Natural killer cell (primary cell): ENCODE results near the gene TBC1D21. TPM values are rescaled to one million over a fixed set of nuclear protein-coding genes. Genes with fewer than 3 reads are reported as not detected.

Experiments used
- ATAC-seq, 3 donors: fragments of 150-1000 bp in 2 of 3; fragments of 200-7000 bp in 1 of 3; cut with Tn5 transposase; 1 replicate in 1 of 3; 2 replicates in 2 of 3; pipeline ENCODE4 v1.10.0; 2021; ENCODE audit warnings: mild to moderate bottlenecking in 2 of 3, moderate library complexity in 2 of 3
- DNase-seq, 2 donors: peaks; one replicate each; pipeline versions ENCODE4 v3.0.0 to v3.0.0-alpha.2; 2013 to 2021; ENCODE audit warnings: mixed read lengths in 1 of 2
- H3K27ac ChIP-seq: one replicate; pipeline ENCODE4 v1.5.1; 2013; ENCODE audit warnings: mild to moderate bottlenecking, low read length
- H3K27me3 ChIP-seq: one replicate; pipeline ENCODE4 v1.6.1; 2013; ENCODE audit warnings: low read length; ENCODE audit not compliant: control insufficient read depth, insufficient read depth
- H3K36me3 ChIP-seq: one replicate; pipeline ENCODE4 v1.6.1; 2013; ENCODE audit warnings: low read length; ENCODE audit not compliant: control insufficient read depth, insufficient read depth
- H3K4me1 ChIP-seq: one replicate; pipeline ENCODE4 v1.6.1; 2013; ENCODE audit warnings: low read length; ENCODE audit not compliant: control insufficient read depth, insufficient read depth
- H3K4me3 ChIP-seq: one replicate; pipeline ENCODE4 v1.5.1; 2013; ENCODE audit warnings: low read length
- H3K9me3 ChIP-seq: one replicate; pipeline ENCODE4 v1.6.1; 2013; ENCODE audit warnings: low read length; ENCODE audit not compliant: control insufficient read depth, insufficient read depth
- H3K27ac Mint-ChIP-seq, 2 donors: one replicate each; pipeline ENCODE4 v1.8.0; 2022; ENCODE audit warnings: mild to moderate bottlenecking in 2 of 2, mixed read lengths in 2 of 2, moderate library complexity in 1 of 2
- H3K27me3 Mint-ChIP-seq, 2 donors: one replicate each; pipeline ENCODE4 v1.8.0; 2022; ENCODE audit warnings: low read depth in 2 of 2, mixed read lengths in 2 of 2
- H3K36me3 Mint-ChIP-seq: one replicate; pipeline ENCODE4 v1.8.0; 2022; ENCODE audit warnings: mixed read lengths
- H3K4me1 Mint-ChIP-seq, 2 donors: one replicate each; pipeline ENCODE4 v1.8.0; 2022; ENCODE audit warnings: mixed read lengths in 2 of 2
- H3K4me3 Mint-ChIP-seq: one replicate; pipeline ENCODE4 v1.8.0; 2022; ENCODE audit warnings: mild to moderate bottlenecking, moderate library complexity, mixed read lengths
- H3K9me3 Mint-ChIP-seq, 2 donors: one replicate each; pipeline ENCODE4 v1.8.0; 2022; ENCODE audit warnings: mixed read lengths in 2 of 2
- CTCF ChIP-seq: fragments of 200-600 bp; IDR thresholded peaks from one replicate; pipeline ENCODE4 v1.8.0; 2022; ENCODE audit warnings: antibody characterized with exemption
- WGBS: methylation state at CpG from one replicate; pipeline ENCODE4 v1.1.7; 2013; ENCODE audit warnings: missing lambda C conversion rate; ENCODE audit not compliant: insufficient coverage; 5-methylcytosine and 5-hydroxymethylcytosine counted together
- intact Hi-C: fragments of 100-400 bp; cut with micrococcal nuclease; formaldehyde crosslinking; loops from one replicate; pipeline ENCODE4 v1.14.2; 2022
- total RNA-seq, 4 donors: library from RNA; stranded (reverse); fragments of 120-200 nt in 1 of 4; gene quantifications; one replicate each; pipeline versions ENCODE4 v1.2.3 to v1.2.4, GENCODE V29; 2013 to 2022

The TBC1D21 gene
- total RNA-seq, 3 donors from 2014 or later (not counting 1 experiment from before 2014, with no cell fraction given): not detected

GRCh38 chr15:73927476-73928240 lies 54.3 kb downstream of the TBC1D21 start:
- peaks cover 21 to 38% of the 10 kb centered on the region in 2 donors for H3K27me3 Mint-ChIP-seq
- peaks cover 24% of the 10 kb centered on the region for H3K4me1 ChIP-seq
- peak overlapping the region; percentile 55 for H3K4me3 Mint-ChIP-seq
- DNase-seq: peak; percentile 52 to 86
- peaks cover 18 to 31% of the 10 kb centered on the region in 2 donors for H3K4me1 Mint-ChIP-seq
- H3K9me3 ChIP-seq: no peaks in the 10 kb centered on the region
- peaks cover 3% of the 10 kb centered on the region for H3K27me3 ChIP-seq
- no peak overlapping the region for H3K27ac Mint-ChIP-seq
- H3K4me3 ChIP-seq: no peak overlapping the region
- peak; percentile 85 to 88 (median 87) for ATAC-seq
- no peaks in the 10 kb centered on the region for H3K9me3 Mint-ChIP-seq
- under 1% methylated on average over 78 of the region's 78 CpGs for WGBS
- no peaks in the 10 kb centered on the region for H3K36me3 Mint-ChIP-seq
- H3K27ac ChIP-seq: no peak overlapping the region
- peak; percentile 38 for TF ChIP-seq CTCF
- intact Hi-C loops: no loop called here
- H3K36me3 ChIP-seq: no peaks in the 10 kb centered on the region

GRCh38 chr15:73928241-73928579 lies 54.8 kb downstream of the TBC1D21 start:
- no peaks in the 10 kb centered on the region for H3K36me3 Mint-ChIP-seq
- peaks cover 3% of the 10 kb centered on the region for H3K27me3 ChIP-seq
- no peak overlapping the region for H3K4me3 ChIP-seq
- peak overlapping the region; percentile 55 for H3K4me3 Mint-ChIP-seq
- intact Hi-C loops: no loop called here
- H3K4me1 ChIP-seq: peaks cover 24% of the 10 kb centered on the region
- no peak for ATAC-seq
- H3K9me3 Mint-ChIP-seq: no peaks in the 10 kb centered on the region
- no peaks in the 10 kb centered on the region for H3K9me3 ChIP-seq
- DNase-seq: no peak
- H3K4me1 Mint-ChIP-seq: peaks cover 15 to 29% of the 10 kb centered on the region in 2 donors
- no peaks in the 10 kb centered on the region for H3K36me3 ChIP-seq
- H3K27ac ChIP-seq: no peak overlapping the region
- H3K27ac Mint-ChIP-seq: no peak overlapping the region
- H3K27me3 Mint-ChIP-seq: peaks cover 20 to 36% of the 10 kb centered on the region in 2 donors
- TF ChIP-seq CTCF: no peak
- WGBS: 84% methylated on average over 3 of the region's 3 CpGs

- no peak for DNase-seq
- no peak overlapping the region for H3K4me3 ChIP-seq
- no peaks in the 10 kb centered on the region for H3K9me3 Mint-ChIP-seq
- H3K4me1 ChIP-seq: peaks cover 18% of the 10 kb centered on the region
- no peaks in the 10 kb centered on the region for H3K36me3 ChIP-seq
- 79% methylated on average over 4 of the region's 5 CpGs for WGBS
- intact Hi-C loops: no loop called here
- H3K9me3 ChIP-seq: no peaks in the 10 kb centered on the region
- H3K27ac Mint-ChIP-seq: no peak overlapping the region
- H3K27me3 Mint-ChIP-seq: peaks cover 13 to 31% of the 10 kb centered on the region in 2 donors
- peak overlapping the region; percentile 62 for H3K4me3 Mint-ChIP-seq
- peaks cover 3% of the 10 kb centered on the region for H3K27me3 ChIP-seq
- H3K4me1 Mint-ChIP-seq: peaks cover 6 to 20% of the 10 kb centered on the region in 2 donors
- no peaks in the 10 kb centered on the region for H3K36me3 Mint-ChIP-seq
- TF ChIP-seq CTCF: no peak
- H3K27ac ChIP-seq: no peak overlapping the region
- no peak for ATAC-seq
Observed at GRCh38 chr15:73928971-73929627, 55.7 kb downstream of the TBC1D21 start.
